GM18867 (cell line): ENCODE data around the gene HPS6.
"Not testable (repeated sequence)": the region's sequence is repeated elsewhere in the genome, so short reads cannot be mapped to it uniquely, and the experiment has no call there.

Experiments used
- ATAC-seq: cut with Tn5 transposase; IDR thresholded peaks from one replicate; pipeline ENCODE4 v1.9.1; 2021; ENCODE audit warnings: mild to moderate bottlenecking, moderate library complexity; ENCODE audit not compliant: unreplicated experiment

The HPS6 gene

GRCh38 chr10:102064868-102065560 is at the start of gene HPS6:
TSS of gene HPS6 (plus strand) at chr10:102065349. CDS start at chr10:102065475, 126 bp downstream.
- ATAC-seq, result peak; percentile 95

GRCh38 chr10:102016416-102016815 is 48.7 kb upstream of the HPS6 start:
- no peak for ATAC-seq

- ATAC-seq, result no peak
Measured at GRCh38 chr10:102017295-102017694, 47.9 kb upstream of the HPS6 start.

GRCh38 chr10:102020938-102021337 is 44.2 kb upstream of the HPS6 start:
- no peak for ATAC-seq

- ATAC-seq, result no peak
Measured at GRCh38 chr10:102024799-102025198, 40.4 kb upstream of the HPS6 start.

- no peak for ATAC-seq
Measured at GRCh38 chr10:102027261-102027660, 37.9 kb upstream of the HPS6 start.

GRCh38 chr10:102033787-102034186 is 31.4 kb upstream of the HPS6 start:
- ATAC-seq, result no peak

GRCh38 chr10:102035807-102036206 is 29.3 kb upstream of the HPS6 start:
- not testable (repeated sequence) for ATAC-seq

- no peak for ATAC-seq
Measured at GRCh38 chr10:102038410-102038809, 26.7 kb upstream of the HPS6 start.

- ATAC-seq, result no peak
Measured at GRCh38 chr10:102040305-102041050, 24.7 kb upstream of the HPS6 start.

- no peak for ATAC-seq
Measured at GRCh38 chr10:102045292-102045691, 19.9 kb upstream of the HPS6 start.

GRCh38 chr10:102046095-102046494 is 19.1 kb upstream of the HPS6 start:
- ATAC-seq, result no peak

- ATAC-seq, result not testable (repeated sequence)
Measured at GRCh38 chr10:102054881-102055646, 10.1 kb upstream of the HPS6 start.

GRCh38 chr10:102055647-102056419 is 9.3 kb upstream of the HPS6 start, which contains the start of gene ARMH3:
TSS of gene ARMH3 (minus strand) at chr10:102056173. CDS start at chr10:102040114, 16,059 bp downstream.
- ATAC-seq, result peak; percentile 92

- ATAC-seq, result no peak
Measured at GRCh38 chr10:102059987-102060386, 5.2 kb upstream of the HPS6 start.

- ATAC-seq, result no peak
Measured at GRCh38 chr10:102064503-102064867, 664 bp upstream of the HPS6 start.

GRCh38 chr10:102065561-102066398 is 631 bp downstream of the HPS6 start:
- peak; percentile 26 for ATAC-seq

- ATAC-seq, result no peak
Measured at GRCh38 chr10:102066399-102067088, 1.4 kb downstream of the HPS6 start.
